Activated CD8-positive, alpha-beta memory T cell treated with anti-CD3 and anti-CD28 coated beads, Interleukin-2, amount 50 U/mL, for 1 hour (primary cell): ENCODE data around the gene LPIN3.

ENCODE experiments used
- DNase-seq: peaks from one replicate; pipeline ENCODE4 v3.0.0-alpha.2; 2020; ENCODE audit errors: extremely low read depth

Gene LPIN3

DNA sequence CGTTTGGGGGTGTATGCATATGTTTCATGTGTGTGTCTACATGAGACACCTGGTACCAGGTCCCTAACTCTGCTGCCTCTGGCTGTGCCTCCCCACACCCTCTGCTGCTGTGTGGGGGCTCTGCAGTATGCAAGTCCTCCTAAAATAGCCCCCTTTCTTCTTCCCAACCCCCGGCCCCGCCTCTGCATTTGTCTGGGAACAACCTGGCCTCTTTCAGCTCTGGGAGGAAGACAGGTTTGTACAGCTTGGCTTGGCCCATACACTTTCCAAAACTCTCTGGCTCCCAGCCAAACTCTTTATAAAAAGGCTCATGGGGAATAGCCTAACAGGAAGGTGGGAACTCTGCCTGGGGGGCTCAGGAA lies 53.1 kb downstream of the LPIN3 start:
- DNase-seq: no peak

DNA sequence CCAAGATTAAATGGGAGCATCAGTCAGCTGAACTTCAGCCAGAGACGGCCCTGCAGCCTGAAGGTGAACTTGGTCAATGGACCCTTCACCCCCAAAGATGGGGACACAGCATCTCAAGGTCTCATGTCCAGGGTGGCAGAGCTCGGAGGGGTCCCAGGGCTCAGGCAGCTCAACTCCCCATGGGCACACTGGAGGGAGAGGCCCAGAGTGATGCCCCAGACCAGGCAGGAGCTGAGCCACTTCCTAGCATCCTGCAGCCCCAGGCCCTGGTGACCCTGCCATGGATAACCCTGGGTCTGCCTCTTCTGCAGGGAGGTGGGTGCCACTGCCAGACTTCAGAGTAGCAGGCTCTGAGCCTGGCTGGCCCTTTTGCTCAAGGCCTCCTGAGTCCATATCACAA lies 53.5 kb downstream of the LPIN3 start:
- no peak for DNase-seq

DNA sequence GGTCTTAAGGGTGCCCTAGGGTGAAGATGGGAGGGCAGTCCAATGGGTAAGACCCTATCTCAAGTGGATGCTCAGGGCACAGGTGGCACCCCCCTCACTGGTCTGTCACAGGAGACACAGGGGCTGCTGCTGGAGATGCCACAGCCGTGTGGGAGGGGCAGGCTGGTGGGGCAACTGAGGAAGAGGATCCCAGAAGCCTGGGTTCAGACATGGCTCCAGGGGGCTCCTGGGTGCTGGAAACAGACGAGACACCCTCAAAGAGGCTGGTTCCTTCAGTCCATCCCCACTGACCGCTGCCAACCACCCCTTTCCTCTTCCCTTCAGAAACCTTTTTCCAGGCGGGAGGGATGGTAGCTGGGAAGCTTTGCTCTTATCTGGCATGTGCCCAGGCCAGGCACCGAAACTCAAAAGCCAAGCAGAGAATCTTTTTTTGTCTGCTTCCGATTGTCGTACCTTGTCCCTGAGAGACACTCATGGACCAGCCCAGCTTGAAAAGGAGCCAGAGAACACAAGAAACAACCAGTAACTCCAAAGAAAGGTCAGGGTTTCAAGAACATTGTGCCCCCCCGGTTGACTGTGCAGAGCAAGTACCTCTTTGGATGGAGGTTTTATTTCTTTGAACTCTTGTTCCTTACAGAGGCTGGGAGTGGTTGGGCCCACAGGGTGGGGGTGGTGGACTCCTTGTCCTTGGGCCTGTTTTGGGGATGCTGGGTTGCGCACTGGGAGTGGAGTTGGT lies 54.5 kb downstream of the LPIN3 start:
- DNase-seq: no peak

DNA sequence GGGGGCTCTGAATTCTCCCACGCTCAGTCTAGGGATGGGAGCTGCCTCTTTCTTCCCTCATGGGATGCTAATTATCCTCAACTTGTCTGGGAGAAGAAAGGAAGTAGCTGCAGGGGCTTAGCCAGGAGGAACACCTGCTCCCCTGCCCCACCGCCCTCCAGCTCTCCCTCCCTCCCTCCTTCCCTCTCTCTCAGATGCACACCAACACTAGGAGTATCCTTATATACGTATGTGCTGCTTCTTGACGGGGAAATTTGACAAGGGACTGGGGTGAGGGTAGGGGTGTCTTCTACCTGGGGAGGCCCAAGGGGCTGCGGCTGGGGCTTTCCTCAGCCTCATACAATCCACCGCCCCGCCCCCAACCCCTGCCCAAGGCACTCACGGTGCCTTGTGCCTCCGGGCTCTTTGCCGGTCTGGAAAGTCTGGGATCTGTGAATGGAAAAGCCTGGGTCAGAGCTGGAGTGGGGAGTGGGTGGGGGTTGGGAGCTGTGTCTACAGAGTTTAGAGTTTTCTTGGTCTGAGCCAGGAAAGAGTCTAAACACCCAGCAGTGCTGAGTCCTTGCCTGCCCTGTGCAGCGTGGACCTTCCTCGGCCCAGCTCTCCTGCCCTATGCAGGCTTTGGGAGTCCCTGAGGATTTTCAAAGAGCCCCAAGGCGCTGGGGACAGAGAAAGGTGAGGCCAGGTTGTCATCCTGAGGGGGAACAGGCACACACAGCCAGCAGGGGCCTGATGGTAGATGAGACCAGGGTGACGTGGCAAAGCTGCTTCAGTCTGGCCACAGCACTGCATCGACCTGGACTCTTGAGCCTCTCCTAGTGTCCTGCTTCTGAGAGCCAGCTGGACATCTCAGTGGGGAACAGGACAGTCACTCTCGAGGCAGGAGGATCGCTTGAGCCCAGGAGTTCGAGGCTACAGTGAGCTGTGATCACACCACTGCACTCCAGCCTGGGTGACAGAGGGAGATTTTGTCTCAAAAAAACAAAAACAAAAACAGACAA lies 55.3 kb downstream of the LPIN3 start:
- DNase-seq: no peak

DNA sequence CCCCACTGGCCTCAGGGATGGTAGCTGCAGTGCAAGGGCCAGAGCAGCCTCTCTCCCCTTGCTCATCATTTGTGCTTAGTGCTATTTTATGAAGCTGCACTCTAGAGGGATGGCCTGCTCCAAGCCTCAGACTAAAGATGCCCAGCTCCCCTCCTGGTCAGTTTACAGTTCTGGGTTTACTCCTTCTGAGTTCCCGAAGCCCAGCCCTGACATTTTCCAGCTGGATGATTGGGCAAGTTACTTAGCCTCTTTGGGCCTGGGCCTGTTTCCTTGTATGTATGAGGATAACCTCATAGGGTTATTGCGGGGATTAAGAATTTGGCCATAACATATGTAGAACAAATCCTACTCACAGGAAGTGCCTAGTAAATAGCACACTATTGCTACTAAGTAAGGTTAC lies 57.8 kb downstream of the LPIN3 start:
- DNase-seq: no peak

DNA sequence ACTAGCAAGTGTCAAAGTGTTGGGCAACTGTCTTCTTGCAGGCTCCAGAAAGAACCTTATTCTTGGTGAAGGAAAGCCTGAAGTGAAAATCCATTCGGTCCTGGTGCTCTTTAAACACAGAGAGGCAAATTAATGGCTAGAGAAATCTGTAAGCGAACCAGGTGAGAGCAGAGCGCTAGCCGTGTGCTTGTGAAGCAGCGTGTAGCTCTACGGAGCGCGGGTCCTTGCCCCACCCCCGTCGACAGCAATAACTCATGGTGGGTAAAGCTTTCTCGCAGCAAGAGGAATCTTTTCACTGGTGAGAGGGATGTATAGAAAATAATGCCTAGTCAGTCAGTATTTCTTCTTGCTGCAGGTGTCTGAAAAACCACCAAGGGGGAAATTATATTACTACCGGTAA lies 63.0 kb downstream of the LPIN3 start:
- no peak for DNase-seq

DNA sequence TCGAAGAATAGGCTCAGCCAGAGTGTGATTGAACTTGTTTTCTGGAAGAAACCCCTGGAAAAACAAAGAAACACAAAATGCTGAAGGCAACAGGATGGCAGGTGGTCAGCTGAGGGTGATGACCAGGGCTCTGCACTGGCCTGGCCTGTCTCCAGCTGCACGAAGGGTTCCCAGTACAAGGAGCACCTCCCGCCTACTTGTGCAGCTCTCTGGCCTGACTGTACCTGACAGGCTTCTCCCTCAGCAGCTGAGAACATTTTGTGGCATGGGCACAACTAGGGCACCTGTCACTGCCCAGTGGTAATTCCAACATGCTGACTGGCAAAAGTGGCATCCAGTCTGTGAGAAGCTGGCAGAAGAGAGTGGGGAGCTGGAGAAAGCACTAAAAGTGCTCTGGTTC lies 64.8 kb downstream of the LPIN3 start:
- no peak for DNase-seq

DNA sequence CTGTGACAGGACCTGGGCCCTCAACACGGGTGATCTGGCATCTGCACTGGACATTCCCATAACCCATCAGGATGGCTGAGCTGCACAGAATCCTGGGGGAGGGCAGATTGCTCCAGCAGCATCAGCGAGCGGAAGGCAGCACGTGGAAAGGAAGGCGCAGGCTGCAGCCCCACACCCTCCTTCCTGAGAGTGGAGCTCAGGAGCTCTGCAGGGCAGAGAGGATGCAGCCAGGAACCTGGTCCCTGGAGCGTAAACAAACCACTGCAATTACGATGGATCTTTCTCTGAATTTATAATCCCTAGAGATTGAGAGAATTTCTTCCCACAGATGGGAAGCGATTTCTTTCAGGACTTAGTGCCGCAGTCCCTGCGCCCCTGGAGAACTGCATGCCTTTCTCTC lies 65.7 kb downstream of the LPIN3 start:
- no peak for DNase-seq

DNA sequence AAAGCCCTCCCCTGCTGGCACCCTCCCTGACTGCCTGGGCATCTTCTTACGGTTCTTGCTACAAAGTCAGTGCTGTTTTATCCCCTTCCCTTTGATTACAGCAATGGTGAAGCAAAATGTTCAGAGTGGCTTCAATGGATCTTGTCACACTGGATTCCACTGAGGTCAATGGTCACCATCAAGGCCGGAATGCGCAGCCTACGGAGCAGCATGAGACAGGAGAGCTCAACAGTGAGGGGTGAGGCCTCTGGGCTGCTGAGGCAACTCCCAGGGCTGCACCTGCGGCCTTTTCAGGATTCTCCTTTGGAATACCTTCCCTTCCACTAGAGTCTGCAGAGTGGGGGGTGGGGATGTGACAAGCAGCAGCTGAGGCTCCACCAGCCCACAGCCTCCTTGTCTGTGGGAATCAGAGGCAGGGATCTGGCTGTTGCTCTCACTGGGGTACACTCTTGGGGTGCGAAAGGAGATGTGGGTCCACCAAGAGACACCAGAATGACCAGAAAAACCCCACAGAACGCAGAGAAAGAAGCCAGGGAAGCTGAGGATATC lies 66.3 kb downstream of the LPIN3 start:
- no peak for DNase-seq

DNA sequence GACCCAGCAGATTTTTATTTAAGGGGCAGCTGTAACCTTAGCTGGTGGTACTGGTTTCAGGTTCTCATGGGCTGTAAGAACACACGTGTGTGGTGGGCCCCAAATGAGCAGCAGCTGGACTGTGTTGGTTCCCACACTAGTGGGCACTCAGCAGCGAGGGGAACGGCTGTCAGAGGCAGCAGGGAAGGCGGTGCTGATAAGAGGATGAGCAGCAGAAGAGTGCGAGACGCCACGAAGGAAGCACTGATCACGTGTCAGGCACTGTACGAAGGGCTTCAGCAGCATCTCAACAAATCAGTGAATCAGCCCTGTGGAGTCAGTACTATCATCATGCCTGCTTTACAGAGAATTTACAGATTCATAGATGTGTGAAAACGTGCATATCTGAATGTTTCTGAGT lies 67.0 kb downstream of the LPIN3 start:
- no peak for DNase-seq

DNA sequence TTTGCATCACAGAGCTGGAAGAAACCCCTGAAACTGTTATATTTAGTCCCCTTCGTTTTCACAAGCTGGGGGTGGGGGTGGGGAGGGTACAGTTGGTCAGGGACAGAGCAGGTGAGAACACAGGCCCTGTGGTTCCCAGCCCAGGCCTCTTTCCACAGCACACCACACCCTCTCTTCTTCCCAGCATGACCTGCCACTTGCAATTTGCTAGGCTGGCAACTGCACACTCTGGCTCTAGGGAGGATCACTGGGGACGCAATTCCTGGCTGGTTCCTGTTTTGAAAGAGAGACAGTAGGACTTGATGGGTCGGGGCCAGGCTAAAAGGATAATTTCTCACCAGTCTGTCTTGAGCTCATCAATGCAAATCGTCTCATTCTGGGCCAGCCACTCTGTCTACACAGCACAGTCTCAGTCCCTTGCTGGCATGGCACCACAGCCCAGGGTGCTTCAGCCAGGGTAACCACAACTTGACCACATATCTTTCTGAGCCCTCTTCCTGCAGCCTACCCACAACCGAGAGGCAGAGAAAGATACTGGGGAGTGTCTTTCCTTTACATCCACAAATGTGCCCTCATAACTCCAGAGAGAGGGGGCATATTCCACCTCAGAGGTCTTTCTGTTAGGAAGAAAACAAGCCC lies 67.7 kb downstream of the LPIN3 start:
- DNase-seq: no peak

DNA sequence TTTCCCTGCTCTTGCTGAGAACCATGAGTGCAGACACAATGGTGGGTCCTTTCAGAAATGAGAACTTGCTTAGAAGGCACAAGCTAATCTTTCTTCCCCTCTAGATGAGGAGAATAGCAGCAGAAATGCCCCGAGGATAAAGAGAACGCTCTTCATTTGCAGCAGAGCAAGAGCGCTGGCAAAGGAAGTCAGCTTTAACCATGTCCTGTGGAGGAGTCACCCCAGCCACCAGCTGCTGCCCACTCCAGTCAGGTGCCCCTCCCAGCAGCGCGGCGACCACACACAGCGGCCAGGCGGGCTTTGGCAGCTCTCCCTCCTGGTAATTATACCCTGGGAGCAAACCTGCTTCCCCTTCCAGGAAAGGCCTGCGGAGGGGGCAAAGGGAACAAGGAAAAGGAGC lies 68.4 kb downstream of the LPIN3 start:
- DNase-seq: no peak
